A673 (cell line): ENCODE measurements around the gene AP1S3.

Experiments
- EZH2 ChIP-seq: fragments of 200-600 bp; sonication (generic); IDR thresholded peaks from 2 replicates; pipeline ENCODE4 v1.6.1; 2017; ENCODE audit warnings: borderline replicate concordance, low read depth, mild to moderate bottlenecking, mixed read lengths, antibody characterized with exemption, low read length; ENCODE audit not compliant: poor library complexity, severe bottlenecking
- TF ChIP-seq, protein P1 (sequence below): fragments of 300-800, 200-600 bp; sonication (generic); conservative IDR thresholded peaks from 2 replicates; pipeline ENCODE4 v1.5.1; 2017; ENCODE audit warnings: low read depth, mild to moderate bottlenecking, antibody characterized with exemption, low read length, moderate library complexity, mixed read lengths

DNA sequence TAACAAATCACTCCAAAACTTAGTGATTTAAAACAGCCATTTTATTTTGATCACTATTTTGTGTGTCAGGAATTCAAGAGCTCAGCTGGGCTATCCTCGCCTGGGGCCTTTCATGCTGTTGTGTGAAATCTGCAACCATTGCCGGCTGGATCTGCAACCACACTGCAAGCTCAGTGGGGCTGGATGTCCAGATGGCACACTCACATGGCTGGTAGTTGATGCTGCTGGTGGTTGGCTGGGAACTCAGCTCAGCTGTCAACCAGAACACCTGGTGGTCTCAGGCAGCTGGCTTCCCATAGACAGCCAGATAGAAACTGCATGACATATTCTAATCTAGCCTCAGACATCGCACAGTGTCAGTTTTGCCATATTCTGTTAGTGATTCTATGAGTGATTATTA lies 30.6 kb upstream of the AP1S3 start:
- TF ChIP-seq, protein P1, sequence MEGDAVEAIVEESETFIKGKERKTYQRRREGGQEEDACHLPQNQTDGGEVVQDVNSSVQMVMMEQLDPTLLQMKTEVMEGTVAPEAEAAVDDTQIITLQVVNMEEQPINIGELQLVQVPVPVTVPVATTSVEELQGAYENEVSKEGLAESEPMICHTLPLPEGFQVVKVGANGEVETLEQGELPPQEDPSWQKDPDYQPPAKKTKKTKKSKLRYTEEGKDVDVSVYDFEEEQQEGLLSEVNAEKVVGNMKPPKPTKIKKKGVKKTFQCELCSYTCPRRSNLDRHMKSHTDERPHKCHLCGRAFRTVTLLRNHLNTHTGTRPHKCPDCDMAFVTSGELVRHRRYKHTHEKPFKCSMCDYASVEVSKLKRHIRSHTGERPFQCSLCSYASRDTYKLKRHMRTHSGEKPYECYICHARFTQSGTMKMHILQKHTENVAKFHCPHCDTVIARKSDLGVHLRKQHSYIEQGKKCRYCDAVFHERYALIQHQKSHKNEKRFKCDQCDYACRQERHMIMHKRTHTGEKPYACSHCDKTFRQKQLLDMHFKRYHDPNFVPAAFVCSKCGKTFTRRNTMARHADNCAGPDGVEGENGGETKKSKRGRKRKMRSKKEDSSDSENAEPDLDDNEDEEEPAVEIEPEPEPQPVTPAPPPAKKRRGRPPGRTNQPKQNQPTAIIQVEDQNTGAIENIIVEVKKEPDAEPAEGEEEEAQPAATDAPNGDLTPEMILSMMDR, result no peak
- TF ChIP-seq EZH2, result no peak
